ENCODE results near the gene SRR. TPM values are rescaled to one million over a fixed set of nuclear protein-coding genes. Genes with fewer than 3 reads are reported as not detected.

Gene SRR
- polyA plus RNA-seq, 3 donors: 3.7 to 6.6 (median 6.5) TPM

- WGBS, 3 donors: 0 to 1% (median 1%) methylated on average over 48 of the region's 48 CpGs
- no peak within 1 kb of the TSS for H3K27ac ChIP-seq (ENCODE audit: low read depth, low read length)
Observed at GRCh38 chr17:2336215-2336851, 32.6 kb downstream of the SRR start, which contains the start of gene TSR1. Gene TSR1, minus strand, starts transcription at chr17:2336457. Its CDS starts 30 bp downstream, at chr17:2336427.

GRCh38 chr17:2336852-2337543 lies 33.2 kb downstream of the SRR start, which contains the start of gene SGSM2:
Gene SGSM2, plus strand, starts transcription at chr17:2337501. Its CDS starts 188 bp downstream, at chr17:2337689.
- peak within 1 kb of the TSS; percentile 73 for H3K27ac ChIP-seq (ENCODE audit: low read depth, low read length)
- WGBS, 3 donors: 1% methylated on average over 66 to 77 of the region's 77 CpGs

DNA sequence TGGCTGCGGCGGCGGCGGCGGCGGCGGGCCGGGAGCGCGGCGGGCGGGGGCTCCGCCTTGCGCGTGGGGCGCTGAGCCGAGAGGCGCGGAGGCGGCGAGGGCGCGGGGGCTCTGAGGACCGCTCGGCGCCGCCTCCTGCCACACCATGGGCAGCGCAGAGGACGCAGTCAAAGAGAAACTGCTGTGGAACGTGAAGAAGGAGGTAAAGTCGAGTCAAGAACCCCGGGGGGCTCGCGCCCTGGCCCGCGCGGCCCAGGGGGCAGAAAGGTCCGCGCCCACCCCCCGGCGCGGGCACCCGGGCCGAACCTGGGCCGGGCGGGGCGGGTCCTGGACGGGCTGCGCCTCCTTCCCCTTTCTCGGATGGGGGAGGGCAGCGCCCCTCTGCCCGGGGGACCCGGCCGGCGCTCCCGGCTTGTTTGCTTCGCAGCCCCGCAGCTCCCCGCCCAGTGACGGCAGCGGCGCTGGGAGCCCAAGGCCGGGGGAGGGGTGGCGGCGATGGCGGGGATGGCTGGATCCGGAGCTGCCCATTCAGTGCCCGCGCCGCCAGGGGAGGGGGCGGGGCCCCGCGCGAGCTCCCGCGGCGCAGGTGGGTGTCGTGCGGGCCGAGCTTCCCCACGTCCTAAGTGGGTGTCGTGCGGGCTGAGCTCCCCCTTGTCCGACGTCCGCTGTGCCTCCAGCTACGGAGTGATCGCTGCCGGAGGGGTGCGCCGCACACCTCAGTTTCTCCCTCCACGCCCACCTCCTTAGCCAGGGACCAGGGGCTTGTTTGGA lies 34.0 kb downstream of the SRR start:
- 0 to 1% (median 0%) methylated on average over 51 to 92 of the region's 92 CpGs for WGBS, 3 donors
- peak overlapping the region; percentile 73 for H3K27ac ChIP-seq (ENCODE audit: low read depth, low read length)

DNA sequence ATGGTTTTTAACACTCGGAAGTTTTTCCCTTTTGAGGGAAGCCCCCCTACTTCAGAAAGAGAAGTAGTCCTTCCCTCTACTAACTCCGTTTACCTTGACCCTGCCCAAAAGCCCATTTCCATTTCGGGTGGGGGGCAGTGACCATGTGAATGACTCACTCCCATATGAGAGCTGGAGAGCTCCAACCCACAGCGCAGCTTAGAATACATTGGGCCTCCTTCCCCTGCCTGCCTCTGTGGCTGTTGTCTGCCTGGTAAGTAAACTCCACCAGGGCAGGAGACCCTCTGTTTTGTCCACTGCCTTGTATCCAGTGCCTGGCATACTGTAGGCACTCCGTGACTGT lies 34.5 kb downstream of the SRR start:
- WGBS, 3 donors: 12 to 26% (median 24%) methylated on average over 5 of the region's 5 CpGs
- H3K27ac ChIP-seq (ENCODE audit: low read depth, low read length): no peak overlapping the region

DNA sequence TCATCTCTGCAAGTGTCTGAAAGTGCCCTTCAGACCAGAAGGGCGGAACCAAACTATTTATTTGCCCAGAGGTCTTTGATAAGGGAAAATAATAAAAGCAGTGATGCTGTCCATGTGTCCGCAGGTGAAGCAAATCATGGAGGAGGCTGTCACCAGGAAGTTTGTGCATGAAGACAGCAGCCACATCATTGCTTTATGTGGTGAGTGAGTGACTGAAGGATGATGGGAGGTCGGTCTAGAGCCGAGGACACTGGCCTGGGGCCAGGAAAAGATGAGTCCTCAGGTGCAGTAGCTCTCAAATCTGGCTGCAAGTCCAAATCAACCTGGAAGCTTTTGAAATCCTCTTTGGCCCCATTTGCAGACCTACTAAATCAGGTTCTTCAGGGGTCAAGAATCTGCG lies 39.7 kb downstream of the SRR start:
- H3K27ac ChIP-seq (ENCODE audit: low read depth, low read length): no peak overlapping the region
- 57 to 77% (median 68%) methylated on average over 5 of the region's 5 CpGs for WGBS, 3 donors

DNA sequence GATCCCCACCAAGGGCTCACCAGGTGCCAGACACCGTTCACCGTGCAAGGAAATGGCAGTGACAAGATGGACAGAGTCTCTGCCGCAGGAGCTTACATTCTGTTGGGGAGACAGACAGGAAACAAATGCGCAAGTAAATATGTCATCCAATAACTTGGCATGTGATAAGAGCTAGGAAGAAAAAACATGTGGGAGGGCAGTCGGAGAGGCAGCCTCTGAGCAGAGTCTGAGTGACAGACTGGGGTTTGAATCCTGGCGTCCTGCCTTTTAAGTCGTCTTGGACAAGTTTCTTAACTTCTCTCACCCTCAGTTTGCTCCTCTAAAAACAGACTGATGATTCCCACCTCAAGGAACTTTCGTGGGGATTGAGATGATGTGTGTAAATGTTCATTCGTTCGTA lies 40.8 kb downstream of the SRR start:
- H3K27ac ChIP-seq (ENCODE audit: low read depth, low read length): no peak overlapping the region
- 83 to 87% (median 87%) methylated on average over 10 of the region's 10 CpGs for WGBS, 3 donors

DNA sequence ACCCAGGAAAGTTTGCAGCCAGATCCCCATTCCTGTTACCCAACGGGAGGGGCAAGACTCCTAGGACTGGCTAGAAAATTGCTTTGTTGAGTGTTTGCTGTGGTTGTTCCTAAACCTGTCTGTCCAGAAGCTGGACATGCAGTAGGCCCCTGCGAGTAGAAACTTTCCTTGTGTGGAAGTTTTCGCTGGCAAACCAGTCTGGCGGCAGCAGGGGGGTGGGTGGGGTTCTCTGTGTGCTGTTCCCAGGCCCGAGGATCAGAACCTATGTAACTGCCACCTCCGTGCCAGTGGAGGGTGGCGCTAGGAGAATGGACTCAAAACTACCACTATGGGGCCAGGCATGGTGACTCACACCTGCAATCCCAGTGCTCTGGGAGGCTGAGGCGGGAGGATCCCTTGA lies 42.7 kb downstream of the SRR start:
- WGBS, 3 donors: 81 to 93% (median 93%) methylated on average over 8 of the region's 8 CpGs
- no peak overlapping the region for H3K27ac ChIP-seq (ENCODE audit: low read depth, low read length)

GRCh38 chr17:2347805-2348685 lies 44.3 kb downstream of the SRR start:
- H3K27ac ChIP-seq (ENCODE audit: low read depth, low read length): no peak overlapping the region
- 54 to 69% (median 69%) methylated on average over 11 of the region's 11 CpGs for WGBS, 3 donors

DNA sequence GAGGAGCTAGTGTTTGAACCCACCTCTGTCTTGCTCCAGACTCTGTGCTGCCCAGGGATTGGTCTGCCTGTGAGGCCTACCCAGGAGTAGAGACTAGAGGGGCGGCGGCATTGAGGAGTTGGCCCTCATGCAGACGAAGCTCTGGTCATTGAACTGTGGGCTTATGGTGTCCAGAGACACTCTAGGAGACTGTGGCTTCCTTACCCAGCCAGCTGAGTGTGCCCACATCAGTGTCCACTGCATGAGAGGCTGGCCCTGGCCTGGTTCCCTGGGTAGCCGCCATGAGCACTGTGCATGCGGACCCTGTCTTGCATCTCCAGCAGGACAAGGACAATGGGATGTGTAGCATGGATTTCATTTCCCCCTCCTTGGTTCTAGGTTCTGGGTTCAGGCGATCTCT lies 47.5 kb downstream of the SRR start:
- H3K27ac ChIP-seq (ENCODE audit: low read depth, low read length): no peak overlapping the region
- WGBS, 3 donors: 95 to 98% (median 97%) methylated on average over 6 of the region's 6 CpGs

GRCh38 chr17:2354311-2354710 lies 50.6 kb downstream of the SRR start:
- no peak overlapping the region for H3K27ac ChIP-seq (ENCODE audit: low read depth, low read length)
- WGBS, 3 donors: 86 to 91% (median 91%) methylated on average over 8 of the region's 8 CpGs

GRCh38 chr17:2357237-2357636 lies 53.5 kb downstream of the SRR start:
- 97 to 99% (median 99%) methylated on average over 4 of the region's 4 CpGs for WGBS, 3 donors
- H3K27ac ChIP-seq (ENCODE audit: low read depth, low read length): no peak overlapping the region

DNA sequence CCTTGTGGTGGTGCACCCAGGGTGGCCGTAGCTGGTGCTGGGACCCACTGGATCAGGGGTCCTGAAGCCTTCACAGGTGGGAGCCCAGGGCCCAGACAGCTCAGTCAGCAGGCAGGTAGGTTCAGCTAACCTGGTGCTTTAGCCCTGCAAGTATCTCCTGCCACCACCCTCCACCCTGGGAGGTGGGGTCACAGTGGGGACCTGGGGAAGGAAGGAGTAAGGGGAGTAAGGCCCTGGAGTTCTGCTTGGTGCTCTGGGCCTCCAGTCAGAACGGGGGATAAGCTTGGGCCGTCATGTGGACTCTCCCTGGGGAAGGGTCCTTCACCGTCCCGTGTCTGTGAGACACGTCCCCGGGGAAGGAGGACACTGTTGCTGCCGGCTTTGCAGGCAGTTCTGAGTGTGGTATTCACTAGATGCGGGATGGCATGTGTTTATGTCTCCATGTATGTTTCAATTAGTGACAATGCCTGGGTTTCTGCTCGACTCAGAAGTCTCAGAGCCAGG lies 54.2 kb downstream of the SRR start:
- 86 to 92% (median 89%) methylated on average over 10 of the region's 10 CpGs for WGBS, 3 donors
- H3K27ac ChIP-seq (ENCODE audit: low read depth, low read length): no peak overlapping the region

- no peak overlapping the region for H3K27ac ChIP-seq (ENCODE audit: low read depth, low read length)
- 65 to 87% (median 80%) methylated on average over 21 of the region's 21 CpGs for WGBS, 3 donors
Observed at GRCh38 chr17:2361010-2361760, 57.4 kb downstream of the SRR start.

- 96 to 98% (median 97%) methylated on average over 19 to 20 of the region's 20 CpGs for WGBS, 3 donors
- no peak overlapping the region for H3K27ac ChIP-seq (ENCODE audit: low read depth, low read length)
Observed at GRCh38 chr17:2362016-2362415, 58.3 kb downstream of the SRR start.

- 91 to 97% (median 96%) methylated on average over 19 of the region's 19 CpGs for WGBS, 3 donors
- no peak overlapping the region for H3K27ac ChIP-seq (ENCODE audit: low read depth, low read length)
Observed at GRCh38 chr17:2362416-2362815, 58.7 kb downstream of the SRR start.

GRCh38 chr17:2362881-2363280 lies 59.1 kb downstream of the SRR start:
- H3K27ac ChIP-seq (ENCODE audit: low read depth, low read length): no peak overlapping the region
- 96 to 98% (median 96%) methylated on average over 14 of the region's 14 CpGs for WGBS, 3 donors

GRCh38 chr17:2363318-2363717 lies 59.6 kb downstream of the SRR start:
- 95 to 96% (median 95%) methylated on average over 21 of the region's 21 CpGs for WGBS, 3 donors
- no peak overlapping the region for H3K27ac ChIP-seq (ENCODE audit: low read depth, low read length)

Data from adipose tissue (tissue), 3 donors.